Loucy (cell line): Measurements from ENCODE around the gene IFNAR2.

Experiments
- H2AFZ ChIP-seq: fragments of 200-600 bp; sonication (generic); 2 replicates; pipeline ENCODE4 v1.6.0; 2016; ENCODE audit warnings: antibody characterized with exemption, mild to moderate bottlenecking, low read length, moderate library complexity
- H3F3A ChIP-seq: fragments of 200-600 bp; 2 replicates; pipeline ENCODE4 v1.6.0; 2016; ENCODE audit warnings: antibody characterized with exemption, low read depth, mild to moderate bottlenecking
- H3K27me3 ChIP-seq: fragments of 200-600 bp; sonication (generic); 2 replicates; pipeline ENCODE4 v1.6.1; 2014; ENCODE audit warnings: low read length, mild to moderate bottlenecking; ENCODE audit not compliant: insufficient read depth, poor library complexity, severe bottlenecking
- H3K36me3 ChIP-seq: fragments of 200-600 bp; sonication (generic); 2 replicates; pipeline ENCODE4 v1.6.1; 2016; ENCODE audit warnings: low read length; ENCODE audit not compliant: insufficient read depth
- H3K4me1 ChIP-seq: fragments of 200-600 bp; sonication (generic); 2 replicates; pipeline ENCODE4 v1.5.1; 2014; ENCODE audit warnings: low read length, mild to moderate bottlenecking; ENCODE audit not compliant: insufficient read depth, poor library complexity, severe bottlenecking
- H3K4me2 ChIP-seq: fragments of 200-600 bp; sonication (generic); 2 replicates; pipeline ENCODE4 v1.6.0; 2014; ENCODE audit warnings: antibody characterized with exemption, low read length, low read depth, mild to moderate bottlenecking; ENCODE audit not compliant: poor library complexity, severe bottlenecking
- H3K4me3 ChIP-seq: fragments of 200-600 bp; sonication (generic); 2 replicates; pipeline ENCODE4 v1.5.1; 2014; ENCODE audit warnings: low read length, mild to moderate bottlenecking, mixed read lengths; ENCODE audit not compliant: poor library complexity, severe bottlenecking
- H3K79me2 ChIP-seq: fragments of 200-600 bp; sonication (generic); 2 replicates; pipeline ENCODE4 v1.6.1; 2014; ENCODE audit warnings: low read length; ENCODE audit not compliant: insufficient read depth
- H3K9ac ChIP-seq: fragments of 200-600 bp; sonication (generic); 2 replicates; pipeline ENCODE4 v1.6.0; 2014; ENCODE audit warnings: mild to moderate bottlenecking, low read depth, low read length, moderate library complexity; ENCODE audit not compliant: poor library complexity, severe bottlenecking
- H3K9me2 ChIP-seq: fragments of 200-600 bp; sonication (generic); replicated peaks from 2 replicates; pipeline ENCODE4 v1.6.1; 2016; ENCODE audit warnings: low read depth, low read length, mixed read lengths
- H3K9me3 ChIP-seq: fragments of 200-600 bp; sonication (generic); 2 replicates; pipeline ENCODE4 v1.6.1; 2014; ENCODE audit warnings: mild to moderate bottlenecking, antibody characterized with exemption, low read length, low read depth; ENCODE audit not compliant: insufficient read depth
- H4K20me1 ChIP-seq: fragments of 200-600 bp; sonication (generic); 2 replicates; pipeline ENCODE4 v1.6.0; 2014; ENCODE audit warnings: antibody characterized with exemption, low read length, mild to moderate bottlenecking; ENCODE audit not compliant: insufficient read depth, poor library complexity, severe bottlenecking
- EZH2phosphoT487 ChIP-seq: fragments of 200-600 bp; IDR thresholded peaks from 2 replicates; pipeline ENCODE4 v1.6.1; 2018; ENCODE audit warnings: antibody characterized with exemption, mild to moderate bottlenecking, moderate library complexity, borderline replicate concordance
- TF ChIP-seq, protein P1 (sequence below): fragments of 200-600 bp; sonication (generic); conservative IDR thresholded peaks from 2 replicates; pipeline ENCODE4 v1.5.1; 2014; ENCODE audit warnings: mild to moderate bottlenecking, antibody characterized with exemption, low read length

Gene IFNAR2

GRCh38 chr21:33259995-33260394 is 30.3 kb downstream of the IFNAR2 start:
- Histone ChIP-seq H3K79me2 (peaks cover 62% of the 10 kb centered on the region), H3K27me3 (no peaks in the 10 kb centered on the region), H3K9me3 (no peaks in the 10 kb centered on the region), H3K9ac (peak overlapping the region; percentile 28), H3F3A (peaks cover 6% of the 10 kb centered on the region; the same call in 1 of the 2 replicates), H3K4me2 (no peak overlapping the region), H3K4me3 (no peak overlapping the region), H4K20me1 (peaks cover 21% of the 10 kb centered on the region), H3K4me1 (peaks cover 12% of the 10 kb centered on the region), H3K36me3 (peaks cover 92% of the 10 kb centered on the region), H3K9me2 (no peaks in the 10 kb centered on the region), H2AFZ (no peak overlapping the region)
- TF ChIP-seq EZH2phosphoT487 = no peak
- TF ChIP-seq, protein P1, sequence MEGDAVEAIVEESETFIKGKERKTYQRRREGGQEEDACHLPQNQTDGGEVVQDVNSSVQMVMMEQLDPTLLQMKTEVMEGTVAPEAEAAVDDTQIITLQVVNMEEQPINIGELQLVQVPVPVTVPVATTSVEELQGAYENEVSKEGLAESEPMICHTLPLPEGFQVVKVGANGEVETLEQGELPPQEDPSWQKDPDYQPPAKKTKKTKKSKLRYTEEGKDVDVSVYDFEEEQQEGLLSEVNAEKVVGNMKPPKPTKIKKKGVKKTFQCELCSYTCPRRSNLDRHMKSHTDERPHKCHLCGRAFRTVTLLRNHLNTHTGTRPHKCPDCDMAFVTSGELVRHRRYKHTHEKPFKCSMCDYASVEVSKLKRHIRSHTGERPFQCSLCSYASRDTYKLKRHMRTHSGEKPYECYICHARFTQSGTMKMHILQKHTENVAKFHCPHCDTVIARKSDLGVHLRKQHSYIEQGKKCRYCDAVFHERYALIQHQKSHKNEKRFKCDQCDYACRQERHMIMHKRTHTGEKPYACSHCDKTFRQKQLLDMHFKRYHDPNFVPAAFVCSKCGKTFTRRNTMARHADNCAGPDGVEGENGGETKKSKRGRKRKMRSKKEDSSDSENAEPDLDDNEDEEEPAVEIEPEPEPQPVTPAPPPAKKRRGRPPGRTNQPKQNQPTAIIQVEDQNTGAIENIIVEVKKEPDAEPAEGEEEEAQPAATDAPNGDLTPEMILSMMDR = no peak

- peak overlapping the region; percentile 59 for H3K9ac ChIP-seq
- peaks cover 14% of the 10 kb centered on the region for H3K4me1 ChIP-seq
- no peak overlapping the region for H3K4me2 ChIP-seq
- peaks cover 9% of the 10 kb centered on the region; the same call in 1 of the 2 replicates for H3F3A ChIP-seq
- no peak overlapping the region for H3K4me3 ChIP-seq
- no peaks in the 10 kb centered on the region for H3K9me3 ChIP-seq
- no peaks in the 10 kb centered on the region for H3K9me2 ChIP-seq
- H2AFZ ChIP-seq = no peak overlapping the region
- peaks cover 22% of the 10 kb centered on the region for H4K20me1 ChIP-seq
- TF ChIP-seq, protein P1 = no peak
- TF ChIP-seq EZH2phosphoT487 = no peak
- H3K27me3 ChIP-seq = no peaks in the 10 kb centered on the region
- H3K36me3 ChIP-seq = peaks cover 86% of the 10 kb centered on the region
- H3K79me2 ChIP-seq = peaks cover 54% of the 10 kb centered on the region
Measured at GRCh38 chr21:33261635-33262034, 31.9 kb downstream of the IFNAR2 start.

GRCh38 chr21:33262921-33263320 is 33.2 kb downstream of the IFNAR2 start:
- peaks cover 16% of the 10 kb centered on the region for H3K4me1 ChIP-seq
- peaks cover 73% of the 10 kb centered on the region for H3K36me3 ChIP-seq
- H3K4me2 ChIP-seq = no peak overlapping the region
- no peak overlapping the region for H2AFZ ChIP-seq
- peaks cover 9% of the 10 kb centered on the region; the same call in 1 of the 2 replicates for H3F3A ChIP-seq
- H3K4me3 ChIP-seq = no peak overlapping the region
- H3K27me3 ChIP-seq = no peaks in the 10 kb centered on the region
- no peak overlapping the region for H3K9ac ChIP-seq
- H3K9me2 ChIP-seq = no peaks in the 10 kb centered on the region
- H3K9me3 ChIP-seq = no peaks in the 10 kb centered on the region
- H4K20me1 ChIP-seq = peaks cover 22% of the 10 kb centered on the region
- peaks cover 48% of the 10 kb centered on the region for H3K79me2 ChIP-seq
- no peak for TF ChIP-seq EZH2phosphoT487
- TF ChIP-seq, protein P1 = no peak
